A549 (cell line): ENCODE results near the gene BTG1. TPM values are rescaled to one million over a fixed set of nuclear protein-coding genes. Genes with fewer than 3 reads are reported as not detected.

Source experiments
- ATAC-seq, 2 experiments: fragments of 200-7000 bp in 1 of 2; fragments of >200 bp in 1 of 2; cut with Nextera tagmentation in 1 of 2; cut with Tn5 transposase in 1 of 2; 3 replicates each; pipeline versions ENCODE4 v1.8.0 to v1.9.1; 2018 to 2020; ENCODE audit warnings: mild to moderate bottlenecking in 1 of 2, moderate library complexity in 1 of 2
- CTCF ChIA-PET: fragments of 300-600 bp; sonication (Branson Sonifier 250); formaldehyde crosslinking; extraction: SDS; loops from one replicate; lab custom pipeline; 2021; ENCODE audit warnings: antibody characterized with exemption, inconsistent platforms; lab: Yijun Ruan, JAX
- POLR2A ChIA-PET: fragments of 350-600 bp; formaldehyde crosslinking; extraction: SDS; loops from one replicate; lab custom pipeline; 2021; ENCODE audit warnings: antibody characterized with exemption, inconsistent platforms; lab: Yijun Ruan, JAX
- DNase-seq, 2 experiments: peaks; one replicate each; pipeline versions ENCODE4 v3.0.0 to v3.0.0-alpha.2; 2011 to 2016; ENCODE audit warnings: low read depth in 1 of 2, low spot score in 1 of 2
- FAIRE-seq: peaks from 2 replicates; lab custom pipeline; 2011; peaks lifted over from hg19 to GRCh38; lab: Jason Lieb, UNC
- H3K27ac ChIP-seq, 2 experiments: fragments of >200 bp; sonication (Bioruptor Twin); formaldehyde crosslinking; 3 replicates each; pipeline ENCODE4 v1.5.1; 2016 to 2017
- H3K4me1 ChIP-seq: fragments of >200 bp; sonication (Bioruptor Twin); formaldehyde crosslinking; 3 replicates; pipeline ENCODE4 v1.6.1; 2016
- H3K4me2 ChIP-seq: fragments of >200 bp; sonication (Bioruptor Twin); formaldehyde crosslinking; 3 replicates; pipeline ENCODE4 v1.6.1; 2016
- H3K4me3 ChIP-seq: fragments of >200 bp; sonication (Bioruptor Twin); formaldehyde crosslinking; 3 replicates; pipeline ENCODE4 v1.5.1; 2016
- H3K9me3 ChIP-seq: fragments of >200 bp; sonication (Bioruptor Twin); formaldehyde crosslinking; 3 replicates; pipeline ENCODE4 v1.6.1; 2016
- BHLHE40 ChIP-seq: IDR thresholded peaks from 2 replicates; pipeline ENCODE4 v1.6.1; 2012; ENCODE audit warnings: low read depth, low read length, inconsistent platforms
- CBX2 ChIP-seq: fragments of 200-600 bp; sonication (generic); IDR thresholded peaks from 2 replicates; pipeline ENCODE4 v1.6.1; 2016; ENCODE audit warnings: low read depth, mild to moderate bottlenecking, borderline replicate concordance
- CBX8 ChIP-seq: fragments of 200-600 bp; sonication (generic); IDR thresholded peaks from 2 replicates; pipeline ENCODE4 v1.6.1; 2016
- EHF ChIP-seq: fragments of 250-450 bp; sonication (Bioruptor Pico); IDR thresholded peaks from 2 replicates; pipeline ENCODE4 v1.5.0; 2020; ENCODE audit warnings: mild to moderate bottlenecking
- EHMT2 ChIP-seq: fragments of 200-600 bp; sonication (generic); IDR thresholded peaks from 2 replicates; pipeline ENCODE4 v1.6.1; 2016; ENCODE audit warnings: antibody characterized with exemption, low read depth, mild to moderate bottlenecking, moderate library complexity
- FOSB ChIP-seq: fragments of 250-450 bp; sonication (Bioruptor Pico); IDR thresholded peaks from 2 replicates; pipeline ENCODE4 v1.5.0; 2020; ENCODE audit warnings: mild to moderate bottlenecking, moderate library complexity
- HOXB5 ChIP-seq: fragments of 250-450 bp; sonication (Bioruptor Pico); IDR thresholded peaks from 2 replicates; pipeline ENCODE4 v1.5.0; 2020; ENCODE audit warnings: mild to moderate bottlenecking, moderate library complexity
- JUN ChIP-seq, 2 experiments: fragments of >200 bp; sonication (Bioruptor Twin); formaldehyde crosslinking; IDR thresholded peaks; 2 replicates in 1 of 2; 3 replicates in 1 of 2; pipeline ENCODE4 v1.6.1; 2016 to 2017
- KDM1A ChIP-seq: fragments of 200-600 bp; sonication (generic); IDR thresholded peaks from 2 replicates; pipeline ENCODE4 v1.6.1; 2016; ENCODE audit warnings: low read depth, mild to moderate bottlenecking
- MAZ ChIP-seq: fragments of 150-350 bp; IDR thresholded peaks from 2 replicates; pipeline ENCODE4 v1.6.1; 2014; ENCODE audit warnings: antibody characterized with exemption, low read depth, low read length, borderline replicate concordance
- NFE2L2 ChIP-seq: fragments of 150-350 bp; conservative IDR thresholded peaks from 2 replicates; pipeline ENCODE4 v1.6.1; 2014; ENCODE audit warnings: low read length
- NPAS2 ChIP-seq: fragments of 250-450 bp; sonication (Bioruptor Pico); IDR thresholded peaks from 2 replicates; pipeline ENCODE4 v1.8.0; 2022; ENCODE audit warnings: mild to moderate bottlenecking, moderate library complexity, borderline replicate concordance
- NR3C1 ChIP-seq: fragments of >200 bp; sonication (Bioruptor Twin); formaldehyde crosslinking; IDR thresholded peaks from 3 replicates; pipeline ENCODE4 v1.6.1; 2017
- PHF8 ChIP-seq: fragments of 200-600 bp; sonication (generic); IDR thresholded peaks from 2 replicates; pipeline ENCODE4 v1.6.1; 2016; ENCODE audit warnings: low read depth, mild to moderate bottlenecking, antibody characterized with exemption, moderate library complexity, borderline replicate concordance
- POLR2A ChIP-seq: IDR thresholded peaks from 2 replicates; pipeline ENCODE4 v1.6.1; 2012; ENCODE audit warnings: mild to moderate bottlenecking, low read length
- POLR2AphosphoS2 ChIP-seq: conservative IDR thresholded peaks from 2 replicates; pipeline ENCODE4 v1.6.1; 2012; ENCODE audit warnings: low read length, improper control_type of control experiment, inconsistent platforms
- RARB ChIP-seq: fragments of 250-450 bp; sonication (Bioruptor Pico); IDR thresholded peaks from 2 replicates; pipeline ENCODE4 v1.8.0; 2021; ENCODE audit warnings: mild to moderate bottlenecking, moderate library complexity
- RCOR1 ChIP-seq: fragments of 150-350 bp; IDR thresholded peaks from 2 replicates; pipeline ENCODE4 v1.6.1; 2014; ENCODE audit warnings: antibody characterized with exemption, low read length, low read depth
- RNF2 ChIP-seq: fragments of 200-600 bp; sonication (generic); IDR thresholded peaks from 2 replicates; pipeline ENCODE4 v1.6.1; 2016; ENCODE audit warnings: low read depth, mild to moderate bottlenecking, antibody characterized with exemption, moderate library complexity, borderline replicate concordance
- SREBF2 ChIP-seq: fragments of 450-650 bp; IDR thresholded peaks from 2 replicates; pipeline ENCODE4 v1.6.1; 2014; ENCODE audit warnings: mild to moderate bottlenecking, moderate library complexity
- ZFP36 ChIP-seq: fragments of 450-650 bp; IDR thresholded peaks from 2 replicates; pipeline ENCODE4 v1.6.1; 2014; ENCODE audit warnings: borderline replicate concordance; ENCODE audit not compliant: partially characterized antibody
- ZNF302 ChIP-seq: fragments of 250-450 bp; sonication (Bioruptor Pico); IDR thresholded peaks from 2 replicates; pipeline ENCODE4 v1.9.0; 2021; ENCODE audit warnings: inconsistent platforms, mild to moderate bottlenecking, moderate library complexity
- ZSCAN20 ChIP-seq: fragments of 250-450 bp; sonication (Bioruptor Pico); IDR thresholded peaks from 2 replicates; pipeline ENCODE4 v1.8.0; 2022; ENCODE audit warnings: mild to moderate bottlenecking, moderate library complexity
- WGBS: methylation state at CpG from one replicate; pipeline ENCODE4 v1.1.6; 2017; ENCODE audit errors: missing lambda C conversion rate; 5-methylcytosine and 5-hydroxymethylcytosine counted together
- polyA plus RNA-seq, 4 experiments: library from polyadenylated mRNA; depleted of rRNA in 3 of 4; stranded (reverse); fragments of >200 nt; fragmentation: RNase III in 1 of 4; extraction: RNeasy Plus Mini Kit Qiagen cat#74134 plus additional on column Dnase treatment in 1 of 4; gene quantifications; 2 replicates in 3 of 4; 3 replicates in 1 of 4; pipeline ENCODE4 v1.2.3, GENCODE V29; 2011 to 2017
- TF ChIP-seq, protein P1 (sequence below): fragments of 200-600 bp; sonication (generic); IDR thresholded peaks from 2 replicates; pipeline ENCODE4 v1.6.1; 2016; ENCODE audit warnings: antibody characterized with exemption, mild to moderate bottlenecking, moderate library complexity
- TF ChIP-seq, protein P2 (sequence below): fragments of >200 bp; sonication (Bioruptor Twin); formaldehyde crosslinking; IDR thresholded peaks from 3 replicates; pipeline ENCODE4 v1.6.1; 2016
- TF ChIP-seq, protein P3 (sequence below): fragments of >200 bp; sonication (Bioruptor Twin); formaldehyde crosslinking; IDR thresholded peaks from 2 replicates; pipeline ENCODE4 v1.6.1; 2016
- TF ChIP-seq, protein P4 (sequence below): fragments of 250-450 bp; sonication (Bioruptor Pico); IDR thresholded peaks from 2 replicates; pipeline ENCODE4 v1.5.0; 2020; ENCODE audit warnings: low read depth, mild to moderate bottlenecking, moderate library complexity
- TF ChIP-seq, protein P5 (sequence below): fragments of 450-650 bp; IDR thresholded peaks from 2 replicates; pipeline ENCODE4 v1.6.1; 2014; ENCODE audit warnings: antibody characterized with exemption

BTG1 gene
- polyA plus RNA-seq, 2 of the 4 experiments (the other 2 are of a cell fraction), result 29.4 to 138 TPM

DNA sequence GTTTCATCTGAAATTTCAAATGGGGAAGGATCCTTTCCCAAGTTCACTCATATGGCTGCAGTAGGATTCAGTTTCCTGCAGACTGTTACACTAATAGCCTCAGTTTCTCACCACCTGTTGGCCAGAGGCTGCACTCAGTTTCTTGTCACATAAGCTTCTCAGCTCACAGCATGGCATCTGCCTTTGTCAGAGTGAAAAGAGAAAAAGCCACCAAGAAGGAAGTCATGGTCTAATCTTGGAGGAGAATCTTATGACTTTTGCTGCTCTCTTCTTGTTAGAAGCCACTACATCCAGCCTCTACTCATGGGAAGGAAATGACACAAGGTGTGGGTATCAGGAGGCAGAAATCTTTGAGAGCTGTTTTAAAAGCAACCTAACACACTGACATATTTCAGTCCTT lies 39.4 kb upstream of the BTG1 start:
- H3K4me1 ChIP-seq, result no peaks in the 10 kb centered on the region
- ATAC-seq (no peak), FAIRE-seq (no peak)
- CTCF ChIA-PET, result no interaction called here
- H3K4me3 ChIP-seq, result no peak overlapping the region
- POLR2A ChIA-PET, result no interaction called here
- no peaks in the 10 kb centered on the region for H3K9me3 ChIP-seq
- no peak overlapping the region for H3K4me2 ChIP-seq
- no peak overlapping the region for H3K27ac ChIP-seq
- no peak for TF ChIP-seq SREBF2
- TF ChIP-seq ZFP36, result no peak
- TF ChIP-seq EHF, result no peak
- TF ChIP-seq, protein P1, sequence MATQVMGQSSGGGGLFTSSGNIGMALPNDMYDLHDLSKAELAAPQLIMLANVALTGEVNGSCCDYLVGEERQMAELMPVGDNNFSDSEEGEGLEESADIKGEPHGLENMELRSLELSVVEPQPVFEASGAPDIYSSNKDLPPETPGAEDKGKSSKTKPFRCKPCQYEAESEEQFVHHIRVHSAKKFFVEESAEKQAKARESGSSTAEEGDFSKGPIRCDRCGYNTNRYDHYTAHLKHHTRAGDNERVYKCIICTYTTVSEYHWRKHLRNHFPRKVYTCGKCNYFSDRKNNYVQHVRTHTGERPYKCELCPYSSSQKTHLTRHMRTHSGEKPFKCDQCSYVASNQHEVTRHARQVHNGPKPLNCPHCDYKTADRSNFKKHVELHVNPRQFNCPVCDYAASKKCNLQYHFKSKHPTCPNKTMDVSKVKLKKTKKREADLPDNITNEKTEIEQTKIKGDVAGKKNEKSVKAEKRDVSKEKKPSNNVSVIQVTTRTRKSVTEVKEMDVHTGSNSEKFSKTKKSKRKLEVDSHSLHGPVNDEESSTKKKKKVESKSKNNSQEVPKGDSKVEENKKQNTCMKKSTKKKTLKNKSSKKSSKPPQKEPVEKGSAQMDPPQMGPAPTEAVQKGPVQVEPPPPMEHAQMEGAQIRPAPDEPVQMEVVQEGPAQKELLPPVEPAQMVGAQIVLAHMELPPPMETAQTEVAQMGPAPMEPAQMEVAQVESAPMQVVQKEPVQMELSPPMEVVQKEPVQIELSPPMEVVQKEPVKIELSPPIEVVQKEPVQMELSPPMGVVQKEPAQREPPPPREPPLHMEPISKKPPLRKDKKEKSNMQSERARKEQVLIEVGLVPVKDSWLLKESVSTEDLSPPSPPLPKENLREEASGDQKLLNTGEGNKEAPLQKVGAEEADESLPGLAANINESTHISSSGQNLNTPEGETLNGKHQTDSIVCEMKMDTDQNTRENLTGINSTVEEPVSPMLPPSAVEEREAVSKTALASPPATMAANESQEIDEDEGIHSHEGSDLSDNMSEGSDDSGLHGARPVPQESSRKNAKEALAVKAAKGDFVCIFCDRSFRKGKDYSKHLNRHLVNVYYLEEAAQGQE, result no peak
- no peak for TF ChIP-seq RARB (CRISPR knock-in tag)
- TF ChIP-seq FOSB (CRISPR knock-in tag), result no peak
- no peak for TF ChIP-seq CBX2
- TF ChIP-seq NFE2L2, result no peak
- TF ChIP-seq, protein P2, sequence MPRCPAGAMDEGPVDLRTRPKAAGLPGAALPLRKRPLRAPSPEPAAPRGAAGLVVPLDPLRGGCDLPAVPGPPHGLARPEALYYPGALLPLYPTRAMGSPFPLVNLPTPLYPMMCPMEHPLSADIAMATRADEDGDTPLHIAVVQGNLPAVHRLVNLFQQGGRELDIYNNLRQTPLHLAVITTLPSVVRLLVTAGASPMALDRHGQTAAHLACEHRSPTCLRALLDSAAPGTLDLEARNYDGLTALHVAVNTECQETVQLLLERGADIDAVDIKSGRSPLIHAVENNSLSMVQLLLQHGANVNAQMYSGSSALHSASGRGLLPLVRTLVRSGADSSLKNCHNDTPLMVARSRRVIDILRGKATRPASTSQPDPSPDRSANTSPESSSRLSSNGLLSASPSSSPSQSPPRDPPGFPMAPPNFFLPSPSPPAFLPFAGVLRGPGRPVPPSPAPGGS, result no peak
- no peak for TF ChIP-seq NR3C1
- no peak for TF ChIP-seq NPAS2 (CRISPR knock-in tag)
- no peak for TF ChIP-seq BHLHE40
- no peak for TF ChIP-seq PHF8
- TF ChIP-seq ZNF302 (CRISPR knock-in tag), result no peak
- no peak for TF ChIP-seq EHMT2
- no peak for TF ChIP-seq RNF2
- TF ChIP-seq POLR2A, result no peak
- TF ChIP-seq, all 56 proteins: peak for 0
- no peak for DNase-seq

DNA sequence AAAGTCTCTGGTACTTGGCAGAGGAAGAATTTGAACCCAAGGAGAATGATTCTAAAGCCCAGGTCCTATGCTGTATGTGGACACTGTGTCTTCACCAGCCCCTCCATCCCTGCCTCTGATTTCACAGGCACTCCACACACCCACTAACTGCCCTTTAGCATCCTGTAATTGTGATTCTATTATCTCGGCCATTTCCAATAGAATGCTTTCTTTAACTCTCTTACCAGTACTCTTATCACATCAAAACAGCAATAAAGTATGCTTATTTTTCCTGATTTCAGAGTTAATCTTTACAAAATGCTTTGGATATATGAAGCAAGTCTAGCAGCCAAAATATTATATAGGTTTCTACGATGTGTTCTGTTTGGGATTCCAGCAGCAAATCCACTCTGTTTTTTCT lies 37.9 kb upstream of the BTG1 start:
- no peak overlapping the region for H3K27ac ChIP-seq
- TF ChIP-seq HOXB5 (CRISPR knock-in tag) (no peak), POLR2AphosphoS2 (no peak), MAZ (no peak), RCOR1 (no peak), ZSCAN20 (no peak), JUN (IDR thresholded peaks at IDR 0.05) (no peak), CBX8 (no peak), EHMT2 (no peak), KDM1A (no peak)
- TF ChIP-seq, protein P3, sequence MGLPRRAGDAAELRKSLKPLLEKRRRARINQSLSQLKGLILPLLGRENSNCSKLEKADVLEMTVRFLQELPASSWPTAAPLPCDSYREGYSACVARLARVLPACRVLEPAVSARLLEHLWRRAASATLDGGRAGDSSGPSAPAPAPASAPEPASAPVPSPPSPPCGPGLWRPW, result no peak
- TF ChIP-seq, protein P4, sequence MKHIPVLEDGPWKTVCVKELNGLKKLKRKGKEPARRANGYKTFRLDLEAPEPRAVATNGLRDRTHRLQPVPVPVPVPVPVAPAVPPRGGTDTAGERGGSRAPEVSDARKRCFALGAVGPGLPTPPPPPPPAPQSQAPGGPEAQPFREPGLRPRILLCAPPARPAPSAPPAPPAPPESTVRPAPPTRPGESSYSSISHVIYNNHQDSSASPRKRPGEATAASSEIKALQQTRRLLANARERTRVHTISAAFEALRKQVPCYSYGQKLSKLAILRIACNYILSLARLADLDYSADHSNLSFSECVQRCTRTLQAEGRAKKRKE, result no peak
- TF ChIP-seq, protein P5, sequence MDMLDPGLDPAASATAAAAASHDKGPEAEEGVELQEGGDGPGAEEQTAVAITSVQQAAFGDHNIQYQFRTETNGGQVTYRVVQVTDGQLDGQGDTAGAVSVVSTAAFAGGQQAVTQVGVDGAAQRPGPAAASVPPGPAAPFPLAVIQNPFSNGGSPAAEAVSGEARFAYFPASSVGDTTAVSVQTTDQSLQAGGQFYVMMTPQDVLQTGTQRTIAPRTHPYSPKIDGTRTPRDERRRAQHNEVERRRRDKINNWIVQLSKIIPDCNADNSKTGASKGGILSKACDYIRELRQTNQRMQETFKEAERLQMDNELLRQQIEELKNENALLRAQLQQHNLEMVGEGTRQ, result no peak
- TF ChIP-seq, protein P1, result no peak
- TF ChIP-seq, protein P2, result no peak

More for the DNA sequence above, 37.9 kb upstream of the BTG1 start:
- CTCF ChIA-PET, result no interaction called here
- WGBS, result 60% methylated on average over 2 of the region's 2 CpGs
- FAIRE-seq, result no peak
- H3K4me1 ChIP-seq, result no peaks in the 10 kb centered on the region
- no peak for DNase-seq
- H3K9me3 ChIP-seq, result no peaks in the 10 kb centered on the region
- POLR2A ChIA-PET, result no interaction called here
- ATAC-seq, result no peak
- no peak overlapping the region for H3K4me3 ChIP-seq
- no peak overlapping the region for H3K4me2 ChIP-seq
